ENCODE data around the gene SLC25A45. TPM values are rescaled to one million over a fixed set of nuclear protein-coding genes. Genes with fewer than 3 reads are reported as not detected.

Gene SLC25A45
- polyA plus RNA-seq, 1 of the 3 experiments (the other 2 are of a cell fraction): 3.6 TPM

DNA sequence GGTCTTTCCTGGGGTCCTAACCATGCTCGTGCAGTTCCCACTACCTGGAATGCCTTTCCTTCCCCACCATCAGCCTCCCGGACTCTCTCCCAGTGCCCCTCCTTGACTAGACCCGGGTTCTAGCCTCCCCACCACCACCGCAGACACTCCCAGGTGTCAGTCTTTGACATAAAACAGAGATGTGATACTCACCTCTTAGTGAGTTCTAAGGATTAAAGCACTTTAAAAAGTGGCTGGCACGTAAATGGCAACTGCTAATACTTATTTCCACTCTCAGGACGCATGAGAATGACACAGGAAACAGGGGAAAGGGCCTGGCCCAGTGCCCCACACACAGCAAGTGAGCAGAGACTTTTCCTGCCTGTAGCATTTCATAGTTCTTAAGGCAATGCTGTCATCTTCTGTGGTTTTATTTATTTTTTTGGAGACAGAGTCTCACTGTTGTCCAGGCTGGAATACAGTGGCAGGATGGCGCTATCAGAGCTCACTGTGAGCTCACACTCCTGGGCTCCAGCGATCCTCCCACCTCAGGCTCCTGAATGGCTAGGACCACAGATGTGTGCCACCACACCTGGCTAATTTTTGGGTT lies 1.9 kb upstream of the SLC25A45 start (continued):
- TF ChIP-seq, protein P1, sequence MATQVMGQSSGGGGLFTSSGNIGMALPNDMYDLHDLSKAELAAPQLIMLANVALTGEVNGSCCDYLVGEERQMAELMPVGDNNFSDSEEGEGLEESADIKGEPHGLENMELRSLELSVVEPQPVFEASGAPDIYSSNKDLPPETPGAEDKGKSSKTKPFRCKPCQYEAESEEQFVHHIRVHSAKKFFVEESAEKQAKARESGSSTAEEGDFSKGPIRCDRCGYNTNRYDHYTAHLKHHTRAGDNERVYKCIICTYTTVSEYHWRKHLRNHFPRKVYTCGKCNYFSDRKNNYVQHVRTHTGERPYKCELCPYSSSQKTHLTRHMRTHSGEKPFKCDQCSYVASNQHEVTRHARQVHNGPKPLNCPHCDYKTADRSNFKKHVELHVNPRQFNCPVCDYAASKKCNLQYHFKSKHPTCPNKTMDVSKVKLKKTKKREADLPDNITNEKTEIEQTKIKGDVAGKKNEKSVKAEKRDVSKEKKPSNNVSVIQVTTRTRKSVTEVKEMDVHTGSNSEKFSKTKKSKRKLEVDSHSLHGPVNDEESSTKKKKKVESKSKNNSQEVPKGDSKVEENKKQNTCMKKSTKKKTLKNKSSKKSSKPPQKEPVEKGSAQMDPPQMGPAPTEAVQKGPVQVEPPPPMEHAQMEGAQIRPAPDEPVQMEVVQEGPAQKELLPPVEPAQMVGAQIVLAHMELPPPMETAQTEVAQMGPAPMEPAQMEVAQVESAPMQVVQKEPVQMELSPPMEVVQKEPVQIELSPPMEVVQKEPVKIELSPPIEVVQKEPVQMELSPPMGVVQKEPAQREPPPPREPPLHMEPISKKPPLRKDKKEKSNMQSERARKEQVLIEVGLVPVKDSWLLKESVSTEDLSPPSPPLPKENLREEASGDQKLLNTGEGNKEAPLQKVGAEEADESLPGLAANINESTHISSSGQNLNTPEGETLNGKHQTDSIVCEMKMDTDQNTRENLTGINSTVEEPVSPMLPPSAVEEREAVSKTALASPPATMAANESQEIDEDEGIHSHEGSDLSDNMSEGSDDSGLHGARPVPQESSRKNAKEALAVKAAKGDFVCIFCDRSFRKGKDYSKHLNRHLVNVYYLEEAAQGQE (IDR thresholded peaks at IDR 0.05; ENCODE audit: low read depth, low read length): no peak
- TF ChIP-seq RCOR1 (IDR thresholded peaks at IDR 0.05; ENCODE audit: low read length) (no peak), NRF1 (IDR thresholded peaks at IDR 0.05; ENCODE audit: low read depth, low read length) (no peak), MXI1 (IDR thresholded peaks at IDR 0.05; ENCODE audit: low read depth, low read length) (no peak), CHD2 (IDR thresholded peaks at IDR 0.05; ENCODE audit: low read length, partially characterized antibody) (no peak), GATA2 (CRISPR knock-in tag; IDR thresholded peaks at IDR 0.05) (no peak), EP300 (IDR thresholded peaks at IDR 0.05; ENCODE audit: borderline replicate concordance in 1 of 2, low read depth in 1 of 2, low read length in 1 of 2) (no peak)
- TF ChIP-seq, protein P2, sequence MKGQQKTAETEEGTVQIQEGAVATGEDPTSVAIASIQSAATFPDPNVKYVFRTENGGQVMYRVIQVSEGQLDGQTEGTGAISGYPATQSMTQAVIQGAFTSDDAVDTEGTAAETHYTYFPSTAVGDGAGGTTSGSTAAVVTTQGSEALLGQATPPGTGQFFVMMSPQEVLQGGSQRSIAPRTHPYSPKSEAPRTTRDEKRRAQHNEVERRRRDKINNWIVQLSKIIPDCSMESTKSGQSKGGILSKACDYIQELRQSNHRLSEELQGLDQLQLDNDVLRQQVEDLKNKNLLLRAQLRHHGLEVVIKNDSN (IDR thresholded peaks at IDR 0.05; ENCODE audit: borderline replicate concordance, low read depth): no peak

DNA sequence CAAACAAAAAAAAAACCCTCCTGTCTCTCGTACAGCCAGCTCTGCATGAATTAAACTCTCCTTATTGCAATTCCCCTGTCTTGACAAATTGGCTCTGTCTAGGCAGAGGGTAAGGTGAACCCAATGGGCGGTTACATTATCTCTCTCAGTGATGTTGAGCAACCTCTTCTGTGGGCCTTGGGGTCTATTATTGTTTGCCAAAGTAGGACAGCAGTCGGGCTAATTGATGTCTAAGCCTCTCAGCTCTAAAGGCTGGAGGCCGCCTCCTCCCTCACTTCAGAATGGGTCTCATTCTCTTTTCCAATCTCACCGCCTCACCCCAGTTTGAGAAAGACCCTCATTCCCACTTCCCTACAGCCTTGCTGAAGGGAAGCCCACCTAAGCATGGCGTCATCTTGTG lies 1.3 kb upstream of the SLC25A45 start:
- TF ChIP-seq RFX5 (IDR thresholded peaks at IDR 0.05; ENCODE audit: low read length) (no peak), TCF12 (IDR thresholded peaks at IDR 0.05) (no peak), GATA2 (CRISPR knock-in tag; IDR thresholded peaks at IDR 0.05) (no peak), SMC3 (IDR thresholded peaks at IDR 0.05; ENCODE audit: low read depth, low read length) (no peak), SIN3A (IDR thresholded peaks at IDR 0.05; ENCODE audit: borderline replicate concordance, low read depth, low read length) (no peak), NFIC (IDR thresholded peaks at IDR 0.05; ENCODE audit: borderline replicate concordance) (no peak), EP300 (IDR thresholded peaks at IDR 0.05; ENCODE audit: borderline replicate concordance in 1 of 2, low read depth in 1 of 2, low read length in 1 of 2) (no peak)
- POLR2A ChIA-PET: interaction anchor here (0.8 to 3.9 kb wide), 3 partner anchors 40 to 180 kb away, joined by 3 to 24 read pairs (median 24); partner anchors contain the start of genes MALAT1 and NEAT1
- no peaks in the 10 kb centered on the region for H3K9me2 ChIP-seq
- WGBS (ENCODE audit: low lambda C conversion rate): 90% methylated on average over 6 of the region's 6 CpGs
- CTCF ChIA-PET: interaction anchor here (1.0 to 2.4 kb wide), 7 partner anchors 17 to 126 kb away, joined by 3 to 11 read pairs (median 4); no protein-coding TSS in a partner anchor
- peaks cover 42% of the 10 kb centered on the region for H3K79me2 ChIP-seq (ENCODE audit: insufficient read depth)
- no peaks in the 10 kb centered on the region for H4K20me1 ChIP-seq (ENCODE audit: insufficient read depth)
- no peaks in the 10 kb centered on the region for H3K36me3 ChIP-seq (replicated peaks in 1 of 2; ENCODE audit: control insufficient read depth in 1 of 2, insufficient read depth in 2 of 2, low read length in 1 of 2)
- no peaks in the 10 kb centered on the region for H3K27me3 ChIP-seq (ENCODE audit: insufficient read depth)
- H3K9ac ChIP-seq: no peak overlapping the region
- H3K4me1 ChIP-seq (ENCODE audit: control insufficient read depth in 1 of 2, insufficient read depth in 2 of 2, low read depth in 1 of 2, low read length in 1 of 2): peaks cover 38 to 48% of the 10 kb centered on the region in 2 experiments; a peak in 3 of 4 replicates
- H2AFZ ChIP-seq (ENCODE audit: low read depth): no peak overlapping the region
- H3F3A ChIP-seq (replicated peaks; ENCODE audit: insufficient read depth): peaks cover 31% of the 10 kb centered on the region
- no peaks in the 10 kb centered on the region for H3K9me3 ChIP-seq
- no peak overlapping the region for H3K4me3 ChIP-seq (ENCODE audit: low read depth in 2 of 2, low read length in 1 of 2)
- H3K27ac ChIP-seq (ENCODE audit: low read depth in 2 of 2, low read length in 1 of 2): peak overlapping the region; percentile 98 to 99
- 0 out of 2 replicates have a peak overlapping the region, but pooled peaks have one; percentile 90 for H3K4me2 ChIP-seq
- DNase-seq: no peak

All from SK-N-SH (cell line).